Endothelial cell of umbilical vein (primary cell): ENCODE results near the gene TTLL5. TPM values are rescaled to one million over a fixed set of nuclear protein-coding genes. Genes with fewer than 3 reads are reported as not detected.

Experiments
- BruUV-seq: library from RNA; stranded (reverse); fragments of 400-500 nt; replicated peaks from 2 replicates; lab custom pipeline; 2021; lab: Mats Ljungman, UMichigan
- CTCF ChIA-PET: fragments of 300-600, 350-600 bp; sonication (Branson Sonifier 250); formaldehyde crosslinking; loops from one replicate; lab custom pipeline; 2021; ENCODE audit warnings: antibody characterized with exemption, inconsistent platforms; lab: Charles Lee
- POLR2A ChIA-PET: fragments of 300-600, 350-600 bp; sonication (Branson Sonifier 250); formaldehyde crosslinking; loops from one replicate; lab custom pipeline; 2021; ENCODE audit warnings: antibody characterized with exemption, inconsistent platforms; lab: Charles Lee
- DNase-seq: peaks from one replicate; pipeline ENCODE4 v3.0.0-alpha.2; 2011; ENCODE audit warnings: low read depth, low spot score
- FAIRE-seq: peaks from 2 replicates; lab custom pipeline; 2011; peaks lifted over from hg19 to GRCh38; lab: Jason Lieb, UNC
- H2AFZ ChIP-seq: 2 replicates; pipeline ENCODE4 v1.6.0; 2012; ENCODE audit warnings: low read depth, low read length, control low read depth, inconsistent platforms
- H3K27ac ChIP-seq: 2 replicates; pipeline ENCODE4 v1.5.1; 2011; ENCODE audit warnings: low read depth, mild to moderate bottlenecking, control low read depth, low read length, moderate library complexity; ENCODE audit not compliant: insufficient read depth
- H3K27me3 ChIP-seq, 2 experiments: 2 replicates each; pipeline versions ENCODE4 v1.6.0 to v1.6.1; 2011; ENCODE audit warnings: low read length in 2 of 2, mixed read lengths in 1 of 2; ENCODE audit not compliant: control insufficient read depth in 2 of 2, insufficient read depth in 2 of 2
- H3K36me3 ChIP-seq, 2 experiments: 2 replicates in 1 of 2; 3 replicates in 1 of 2; pipeline ENCODE4 v1.5.1; 2011; ENCODE audit warnings: low read length in 2 of 2, mild to moderate bottlenecking in 1 of 2, moderate library complexity in 1 of 2; ENCODE audit not compliant: control insufficient read depth in 2 of 2, insufficient read depth in 2 of 2; ENCODE audit errors: extremely low read depth in 1 of 2
- H3K4me1 ChIP-seq: 3 replicates; pipeline ENCODE4 v1.5.1; 2011; ENCODE audit warnings: mild to moderate bottlenecking, low read length; ENCODE audit not compliant: control insufficient read depth, insufficient read depth; ENCODE audit errors: extremely low read depth
- H3K4me2 ChIP-seq: 2 replicates; pipeline ENCODE4 v1.6.1; 2011; ENCODE audit warnings: low read length, control low read depth, mixed read lengths; ENCODE audit not compliant: insufficient read depth
- H3K4me3 ChIP-seq, 3 experiments: fragments of 200-600 bp in 1 of 3; sonication (generic), shearing (Covaris generic) in 1 of 3; replicated peaks in 1 of 3; 2 replicates each; pipeline ENCODE4 v1.5.1; 2011 to 2016; ENCODE audit warnings: control low read depth in 3 of 3, low read length in 3 of 3, mild to moderate bottlenecking in 2 of 3, inconsistent platforms in 1 of 3, low read depth in 1 of 3, moderate library complexity in 1 of 3; ENCODE audit not compliant: insufficient read depth in 1 of 3
- H3K79me2 ChIP-seq: 2 replicates; pipeline ENCODE4 v1.6.0; 2012; ENCODE audit warnings: low read length, inconsistent platforms; ENCODE audit not compliant: control insufficient read depth, insufficient read depth
- H3K9ac ChIP-seq: replicated peaks from 2 replicates; pipeline ENCODE3; 2011; ENCODE audit warnings: low read length, control low read depth; ENCODE audit not compliant: insufficient read depth; ENCODE audit errors: extremely low read depth
- H3K9me1 ChIP-seq: replicated peaks from 3 replicates; pipeline ENCODE4 v1.6.0; 2011; ENCODE audit warnings: mild to moderate bottlenecking, low read length; ENCODE audit not compliant: control insufficient read depth, insufficient read depth; ENCODE audit errors: extremely low read depth
- H3K9me3 ChIP-seq: replicated peaks from 2 replicates; pipeline ENCODE4 v1.5.1; 2012; ENCODE audit warnings: low read length, inconsistent platforms; ENCODE audit not compliant: control insufficient read depth, insufficient read depth
- H4K20me1 ChIP-seq: replicated peaks from 2 replicates; pipeline ENCODE3; 2011; ENCODE audit warnings: mild to moderate bottlenecking, low read length; ENCODE audit not compliant: control insufficient read depth, insufficient read depth; ENCODE audit errors: extremely low read depth
- CTCF ChIP-seq, 2 donors: IDR thresholded peaks; 1 replicate in 1 of 2; 2 replicates in 1 of 2; pipeline ENCODE4 v1.5.1; 2011; ENCODE audit warnings: low read length in 2 of 2, mild to moderate bottlenecking in 2 of 2, moderate library complexity in 2 of 2, control low read depth in 1 of 2, inconsistent platforms in 1 of 2, low read depth in 1 of 2; ENCODE audit not compliant: insufficient read depth in 1 of 2; ENCODE audit errors: extremely low read depth in 1 of 2
- EZH2 ChIP-seq: IDR thresholded peaks from 2 replicates; pipeline ENCODE4 v1.6.1; 2012; ENCODE audit warnings: borderline replicate concordance, low read depth, mild to moderate bottlenecking, moderate library complexity, low read length, inconsistent platforms; ENCODE audit not compliant: severe bottlenecking
- FOS ChIP-seq: IDR thresholded peaks from 2 replicates; pipeline ENCODE4 v1.6.1; 2011; ENCODE audit warnings: mild to moderate bottlenecking, low read length, moderate library complexity, borderline replicate concordance; ENCODE audit not compliant: insufficient read depth
- GATA2 ChIP-seq: IDR thresholded peaks from 2 replicates; pipeline ENCODE4 v1.7.0; 2011; ENCODE audit warnings: low read depth, mild to moderate bottlenecking, moderate library complexity, mixed read lengths, low read length; ENCODE audit not compliant: insufficient read length, insufficient read depth
- JUN ChIP-seq: IDR thresholded peaks from 2 replicates; pipeline ENCODE4 v1.6.1; 2011; ENCODE audit warnings: borderline replicate concordance, low read depth; ENCODE audit not compliant: insufficient read length, insufficient read depth
- MYC ChIP-seq: IDR thresholded peaks from one replicate; pipeline ENCODE4 v1.6.1; 2011; ENCODE audit warnings: mild to moderate bottlenecking, low read depth, low read length
- POLR2A ChIP-seq: IDR thresholded peaks from 2 replicates; pipeline ENCODE4 v1.6.1; 2012; ENCODE audit warnings: low read depth, mild to moderate bottlenecking, control low read depth, low read length
- POLR2AphosphoS5 ChIP-seq: IDR thresholded peaks from 2 replicates; pipeline ENCODE4 v1.6.1; 2012; ENCODE audit warnings: low read depth, mild to moderate bottlenecking, control low read depth, low read length, moderate library complexity; ENCODE audit not compliant: insufficient read depth
- dilution Hi-C: fragments of 300-500 bp; cut with MboI; formaldehyde crosslinking; loops from one replicate; pipeline ENCODE4 v1.15.0; 2019; ENCODE audit warnings: low sequenced_read_pairs; ENCODE audit not compliant: extremely low pct_ligation_motif_present
- intact Hi-C: fragments of 100-400 bp; cut with micrococcal nuclease; formaldehyde crosslinking; loops from one replicate; pipeline ENCODE4 v1.10.0; 2022
- polyA plus RNA-seq, 4 experiments: library from polyadenylated mRNA; depleted of rRNA in 3 of 4; stranded (reverse) in 3 of 4; unstranded in 1 of 4; fragments of >200 nt; gene quantifications; 2 replicates each; pipeline versions ENCODE4 v1.2.1 to v1.2.3, GENCODE V29; 2011 to 2012; ENCODE audit warnings: missing spikeins in 1 of 4
- total RNA-seq: library from RNA; stranded (reverse); gene quantifications from 2 replicates; pipeline ENCODE4 v1.2.3, GENCODE V29; 2021
- TF ChIP-seq, protein P1 (sequence below): IDR thresholded peaks from 2 replicates; pipeline ENCODE4 v1.6.1; 2011; ENCODE audit not compliant: insufficient read depth, insufficient read length

The TTLL5 gene
- total and polyA plus RNA-seq, 2 donors (not counting 3 experiments of a cell fraction or from before 2014, with no cell fraction given), result 33.2 to 93.6 TPM

- H3K4me1 ChIP-seq, result peaks cover 3% of the 10 kb centered on the region
- no peak for FAIRE-seq
- TF ChIP-seq POLR2AphosphoS5 (no peak), FOS (no peak), EZH2 (no peak), POLR2A (no peak), MYC (no peak), JUN (no peak), CTCF (IDR thresholded peaks at IDR 0.05; ENCODE audit: extremely low read depth in 1 of 2, insufficient read depth in 1 of 2, low read depth in 1 of 2, low read length in 2 of 2) (no peak), GATA2 (no peak)
- TF ChIP-seq, protein P1, sequence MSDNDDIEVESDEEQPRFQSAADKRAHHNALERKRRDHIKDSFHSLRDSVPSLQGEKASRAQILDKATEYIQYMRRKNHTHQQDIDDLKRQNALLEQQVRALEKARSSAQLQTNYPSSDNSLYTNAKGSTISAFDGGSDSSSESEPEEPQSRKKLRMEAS, result no peak
- no peak overlapping the region for H2AFZ ChIP-seq
- H3K79me2 ChIP-seq, result no peaks in the 10 kb centered on the region
- H3K4me2 ChIP-seq, result no peak overlapping the region
- no peak overlapping the region for H3K9ac ChIP-seq
- POLR2A ChIA-PET, result no interaction called here
- no peaks in the 10 kb centered on the region for H3K9me3 ChIP-seq
- CTCF ChIA-PET, result interaction anchor here (1.7 to 2.4 kb wide), 4 partner anchors 9 to 55 kb away, joined by 5 to 16 read pairs (median 7); no protein-coding TSS in a partner anchor
- H3K9me1 ChIP-seq, result no peaks in the 10 kb centered on the region
- dilution Hi-C loops (no loop called here), intact Hi-C loops (no loop called here)
- no peaks in the 10 kb centered on the region for H4K20me1 ChIP-seq
- no TSS peak for BruUV-seq
- H3K27ac ChIP-seq, result no peak overlapping the region
- no peaks in the 10 kb centered on the region for H3K36me3 ChIP-seq
- H3K4me3 ChIP-seq, result no peak overlapping the region
- H3K27me3 ChIP-seq, result no peaks in the 10 kb centered on the region
- DNase-seq, result no peak
Observed at GRCh38 chr14:75927564-75928087, 266.6 kb downstream of the TTLL5 start.
